Loucy (cell line): Measurements from ENCODE around the gene NBR1.
"Not testable (repeated sequence)": the region's sequence is repeated elsewhere in the genome, so short reads cannot be mapped to it uniquely, and the experiment has no call there.

Experiments used
- H2AFZ ChIP-seq: fragments of 200-600 bp; sonication (generic); 2 replicates; pipeline ENCODE4 v1.6.0; 2016; ENCODE audit warnings: antibody characterized with exemption, mild to moderate bottlenecking, low read length, moderate library complexity
- H3F3A ChIP-seq: fragments of 200-600 bp; 2 replicates; pipeline ENCODE4 v1.6.0; 2016; ENCODE audit warnings: antibody characterized with exemption, low read depth, mild to moderate bottlenecking
- H3K27me3 ChIP-seq: fragments of 200-600 bp; sonication (generic); 2 replicates; pipeline ENCODE4 v1.6.1; 2014; ENCODE audit warnings: low read length, mild to moderate bottlenecking; ENCODE audit not compliant: insufficient read depth, poor library complexity, severe bottlenecking
- H3K36me3 ChIP-seq: fragments of 200-600 bp; sonication (generic); 2 replicates; pipeline ENCODE4 v1.6.1; 2016; ENCODE audit warnings: low read length; ENCODE audit not compliant: insufficient read depth
- H3K4me1 ChIP-seq: fragments of 200-600 bp; sonication (generic); 2 replicates; pipeline ENCODE4 v1.5.1; 2014; ENCODE audit warnings: low read length, mild to moderate bottlenecking; ENCODE audit not compliant: insufficient read depth, poor library complexity, severe bottlenecking
- H3K4me2 ChIP-seq: fragments of 200-600 bp; sonication (generic); 2 replicates; pipeline ENCODE4 v1.6.0; 2014; ENCODE audit warnings: antibody characterized with exemption, low read length, low read depth, mild to moderate bottlenecking; ENCODE audit not compliant: poor library complexity, severe bottlenecking
- H3K4me3 ChIP-seq: fragments of 200-600 bp; sonication (generic); 2 replicates; pipeline ENCODE4 v1.5.1; 2014; ENCODE audit warnings: low read length, mild to moderate bottlenecking, mixed read lengths; ENCODE audit not compliant: poor library complexity, severe bottlenecking
- H3K79me2 ChIP-seq: fragments of 200-600 bp; sonication (generic); 2 replicates; pipeline ENCODE4 v1.6.1; 2014; ENCODE audit warnings: low read length; ENCODE audit not compliant: insufficient read depth
- H3K9ac ChIP-seq: fragments of 200-600 bp; sonication (generic); 2 replicates; pipeline ENCODE4 v1.6.0; 2014; ENCODE audit warnings: mild to moderate bottlenecking, low read depth, low read length, moderate library complexity; ENCODE audit not compliant: poor library complexity, severe bottlenecking
- H3K9me2 ChIP-seq: fragments of 200-600 bp; sonication (generic); replicated peaks from 2 replicates; pipeline ENCODE4 v1.6.1; 2016; ENCODE audit warnings: low read depth, low read length, mixed read lengths
- H3K9me3 ChIP-seq: fragments of 200-600 bp; sonication (generic); 2 replicates; pipeline ENCODE4 v1.6.1; 2014; ENCODE audit warnings: mild to moderate bottlenecking, antibody characterized with exemption, low read length, low read depth; ENCODE audit not compliant: insufficient read depth
- H4K20me1 ChIP-seq: fragments of 200-600 bp; sonication (generic); 2 replicates; pipeline ENCODE4 v1.6.0; 2014; ENCODE audit warnings: antibody characterized with exemption, low read length, mild to moderate bottlenecking; ENCODE audit not compliant: insufficient read depth, poor library complexity, severe bottlenecking
- EZH2phosphoT487 ChIP-seq: fragments of 200-600 bp; IDR thresholded peaks from 2 replicates; pipeline ENCODE4 v1.6.1; 2018; ENCODE audit warnings: antibody characterized with exemption, mild to moderate bottlenecking, moderate library complexity, borderline replicate concordance
- TF ChIP-seq, protein P1 (sequence below): fragments of 200-600 bp; sonication (generic); conservative IDR thresholded peaks from 2 replicates; pipeline ENCODE4 v1.5.1; 2014; ENCODE audit warnings: mild to moderate bottlenecking, antibody characterized with exemption, low read length

The NBR1 gene

DNA sequence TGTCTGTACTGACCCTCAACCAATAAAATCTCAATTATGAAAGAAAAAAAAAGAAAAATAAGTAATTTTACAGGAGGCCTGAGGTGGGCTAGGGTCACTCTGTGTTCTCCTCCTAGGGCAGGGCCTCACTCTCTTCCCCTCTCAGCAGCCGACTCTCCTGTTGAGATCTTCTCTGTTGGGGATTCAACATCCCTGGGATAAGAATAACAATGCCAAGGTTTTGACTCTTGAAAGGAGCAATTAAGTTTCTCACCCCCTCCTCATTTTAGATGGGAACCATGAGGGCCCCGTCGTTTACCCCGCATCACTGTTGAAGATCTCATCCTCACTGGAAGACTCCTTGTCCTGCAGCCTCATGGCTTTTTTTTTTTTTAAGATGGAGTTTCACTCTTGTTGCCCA lies 24.4 kb upstream of the NBR1 start:
- Histone ChIP-seq H4K20me1 (no peaks in the 10 kb centered on the region), H3K9me3 (no peaks in the 10 kb centered on the region), H3K9ac (no peak overlapping the region), H2AFZ (no peak overlapping the region), H3F3A (no peaks in the 10 kb centered on the region), H3K36me3 (no peaks in the 10 kb centered on the region), H3K9me2 (no peaks in the 10 kb centered on the region), H3K4me1 (no peaks in the 10 kb centered on the region), H3K4me2 (no peak overlapping the region), H3K79me2 (no peaks in the 10 kb centered on the region), H3K4me3 (no peak overlapping the region), H3K27me3 (no peaks in the 10 kb centered on the region)
- TF ChIP-seq, protein P1, sequence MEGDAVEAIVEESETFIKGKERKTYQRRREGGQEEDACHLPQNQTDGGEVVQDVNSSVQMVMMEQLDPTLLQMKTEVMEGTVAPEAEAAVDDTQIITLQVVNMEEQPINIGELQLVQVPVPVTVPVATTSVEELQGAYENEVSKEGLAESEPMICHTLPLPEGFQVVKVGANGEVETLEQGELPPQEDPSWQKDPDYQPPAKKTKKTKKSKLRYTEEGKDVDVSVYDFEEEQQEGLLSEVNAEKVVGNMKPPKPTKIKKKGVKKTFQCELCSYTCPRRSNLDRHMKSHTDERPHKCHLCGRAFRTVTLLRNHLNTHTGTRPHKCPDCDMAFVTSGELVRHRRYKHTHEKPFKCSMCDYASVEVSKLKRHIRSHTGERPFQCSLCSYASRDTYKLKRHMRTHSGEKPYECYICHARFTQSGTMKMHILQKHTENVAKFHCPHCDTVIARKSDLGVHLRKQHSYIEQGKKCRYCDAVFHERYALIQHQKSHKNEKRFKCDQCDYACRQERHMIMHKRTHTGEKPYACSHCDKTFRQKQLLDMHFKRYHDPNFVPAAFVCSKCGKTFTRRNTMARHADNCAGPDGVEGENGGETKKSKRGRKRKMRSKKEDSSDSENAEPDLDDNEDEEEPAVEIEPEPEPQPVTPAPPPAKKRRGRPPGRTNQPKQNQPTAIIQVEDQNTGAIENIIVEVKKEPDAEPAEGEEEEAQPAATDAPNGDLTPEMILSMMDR = no peak
- TF ChIP-seq EZH2phosphoT487 = no peak

DNA sequence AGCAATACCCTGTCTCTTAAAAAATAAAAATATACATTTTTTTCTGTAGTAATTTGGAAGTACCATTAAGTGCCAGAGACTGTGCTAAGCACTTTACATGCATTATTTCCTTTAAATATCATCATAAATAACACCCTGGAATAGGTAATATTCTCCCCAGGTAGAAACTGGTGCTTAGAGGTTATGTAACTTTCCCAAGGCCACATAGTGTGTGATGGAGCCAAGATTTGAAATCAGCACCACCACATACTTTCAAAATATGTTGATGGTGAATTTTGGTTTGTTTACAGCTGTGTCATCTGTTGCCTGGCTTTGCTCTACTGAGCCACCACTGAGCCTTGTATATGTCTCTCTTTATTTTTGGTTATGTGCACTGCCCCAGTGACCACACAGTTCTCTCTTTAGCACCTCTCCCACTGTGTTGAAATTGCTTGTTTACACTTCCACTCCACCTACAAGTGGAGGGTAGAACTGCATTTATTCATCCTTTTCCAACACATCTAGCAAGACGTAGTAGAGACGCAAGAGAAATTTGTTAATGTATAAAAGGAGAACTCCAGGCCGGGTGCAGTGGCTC lies 19.0 kb upstream of the NBR1 start:
- H3K27me3 ChIP-seq = no peaks in the 10 kb centered on the region
- H3K4me2 ChIP-seq = no peak overlapping the region
- H3F3A ChIP-seq = no peaks in the 10 kb centered on the region
- H2AFZ ChIP-seq = no peak overlapping the region
- H3K9ac ChIP-seq = no peak overlapping the region
- H3K79me2 ChIP-seq = no peaks in the 10 kb centered on the region
- H3K9me2 ChIP-seq = no peaks in the 10 kb centered on the region
- no peaks in the 10 kb centered on the region for H4K20me1 ChIP-seq
- no peak overlapping the region for H3K4me3 ChIP-seq
- no peaks in the 10 kb centered on the region for H3K36me3 ChIP-seq
- H3K4me1 ChIP-seq = no peaks in the 10 kb centered on the region
- H3K9me3 ChIP-seq = no peaks in the 10 kb centered on the region
- TF ChIP-seq EZH2phosphoT487 = no peak
- TF ChIP-seq, protein P1 = no peak

DNA sequence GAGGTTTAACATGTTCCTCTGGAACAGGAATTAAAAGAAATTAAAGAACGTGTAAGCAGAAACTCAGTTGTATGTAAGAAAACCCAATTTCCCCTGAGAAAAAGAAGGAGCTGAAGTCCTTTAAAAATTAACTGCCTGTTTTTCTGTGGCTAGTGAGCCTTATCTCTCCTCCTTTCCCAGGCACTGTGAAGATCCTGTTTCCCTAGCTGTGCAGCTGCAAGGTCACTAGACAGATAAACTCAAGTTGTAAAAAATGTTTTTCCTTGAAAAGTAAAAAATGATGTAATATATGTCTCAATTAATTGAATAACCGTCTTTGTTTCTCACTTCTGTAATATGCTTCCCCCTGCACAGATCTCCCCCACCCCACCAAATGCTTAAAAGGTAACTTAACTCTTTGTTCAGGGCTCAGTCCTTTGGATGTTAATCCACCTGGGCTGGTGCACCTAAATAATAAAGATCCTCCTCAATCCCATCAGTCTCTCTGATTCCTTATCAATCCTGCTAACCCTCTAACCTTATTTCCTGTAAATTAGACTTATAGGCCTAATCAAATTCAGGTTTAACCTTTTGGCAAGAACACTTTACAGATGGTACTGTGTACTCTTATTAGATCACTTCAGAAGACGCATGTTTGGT lies 17.7 kb upstream of the NBR1 start:
- H3K9me2 ChIP-seq, H3K4me1 ChIP-seq, H3K9ac ChIP-seq, H4K20me1 ChIP-seq, H3K9me3 ChIP-seq, H3K79me2 ChIP-seq, H3K4me3 ChIP-seq, H3F3A ChIP-seq, H3K36me3 ChIP-seq, H2AFZ ChIP-seq, H3K4me2 ChIP-seq, H3K27me3 ChIP-seq: not testable (repeated sequence)

DNA sequence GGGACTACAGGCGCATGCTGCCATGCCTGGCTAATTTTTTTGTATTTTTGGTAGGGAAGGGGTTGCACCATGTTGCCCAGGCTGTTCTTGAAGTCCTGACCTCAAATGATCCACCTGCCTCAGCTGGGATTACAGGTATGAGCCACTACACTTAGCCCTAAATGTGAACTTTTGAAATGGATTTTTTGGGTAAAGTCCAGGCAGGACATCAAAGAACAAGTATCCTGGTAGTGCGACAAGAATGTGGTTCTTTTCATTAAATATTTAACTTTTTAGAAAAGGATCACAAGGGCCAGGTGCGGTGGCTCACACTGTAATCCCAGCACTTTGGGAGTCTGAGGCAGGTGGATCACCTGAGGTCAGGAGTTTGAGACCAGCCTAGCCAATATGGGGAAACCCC lies 15.3 kb upstream of the NBR1 start:
- Histone ChIP-seq H3K9me2 (no peaks in the 10 kb centered on the region), H3F3A (no peaks in the 10 kb centered on the region), H3K4me3 (no peak overlapping the region), H3K9me3 (no peaks in the 10 kb centered on the region), H3K4me2 (no peak overlapping the region), H3K4me1 (no peaks in the 10 kb centered on the region), H2AFZ (no peak overlapping the region), H3K79me2 (no peaks in the 10 kb centered on the region), H4K20me1 (no peaks in the 10 kb centered on the region), H3K9ac (no peak overlapping the region), H3K36me3 (no peaks in the 10 kb centered on the region), H3K27me3 (no peaks in the 10 kb centered on the region)
- TF ChIP-seq, protein P1 = no peak
- TF ChIP-seq EZH2phosphoT487 = no peak

DNA sequence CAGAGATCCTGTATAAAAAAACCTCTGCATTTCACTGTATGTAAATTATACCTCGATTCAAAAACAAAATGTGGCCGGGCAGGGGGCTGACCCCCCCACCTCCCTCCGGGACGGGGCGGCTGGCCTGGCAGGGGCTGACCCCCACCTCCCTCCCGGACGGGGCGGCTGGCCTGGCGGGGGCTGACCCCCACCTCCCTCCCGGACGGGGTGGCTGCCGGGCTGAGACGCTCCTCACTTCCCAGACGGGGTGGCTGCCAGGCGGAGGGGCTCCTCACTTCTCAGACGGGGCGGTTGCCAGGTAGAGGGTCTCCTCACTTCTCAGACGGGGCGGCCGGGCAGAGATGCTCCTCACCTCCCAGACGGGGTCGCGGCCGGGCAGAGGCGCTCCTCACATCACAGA lies 11.8 kb upstream of the NBR1 start:
- H3K4me1 ChIP-seq, H3K27me3 ChIP-seq, H3K4me2 ChIP-seq, H3K9me2 ChIP-seq, H2AFZ ChIP-seq, H4K20me1 ChIP-seq, H3K9me3 ChIP-seq, H3K79me2 ChIP-seq, H3K4me3 ChIP-seq, H3F3A ChIP-seq, H3K36me3 ChIP-seq, H3K9ac ChIP-seq: not testable (repeated sequence)
